ENCODE results near the gene GRM7.

The GRM7 gene

DNA sequence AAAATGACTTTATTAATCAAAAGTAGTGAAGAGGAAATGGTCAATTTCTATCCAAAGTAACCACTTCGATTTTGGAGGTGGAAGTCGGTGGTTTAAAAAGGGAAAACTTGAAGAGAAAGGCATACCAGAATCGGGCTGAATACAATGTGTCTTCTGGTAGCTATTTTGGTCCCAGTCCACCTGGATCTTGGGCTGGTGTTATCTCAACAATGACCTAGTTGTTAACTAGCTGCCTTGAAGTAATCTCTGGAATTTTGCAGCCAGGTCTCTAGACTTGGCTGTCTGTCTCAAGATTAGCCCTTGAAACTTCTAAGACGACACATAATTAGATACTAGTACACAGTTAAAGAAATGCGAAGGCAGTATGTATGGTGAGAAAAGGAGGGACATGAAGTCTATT is 409.8 kb downstream of the GRM7 start:
- TF ChIP-seq, protein P1, sequence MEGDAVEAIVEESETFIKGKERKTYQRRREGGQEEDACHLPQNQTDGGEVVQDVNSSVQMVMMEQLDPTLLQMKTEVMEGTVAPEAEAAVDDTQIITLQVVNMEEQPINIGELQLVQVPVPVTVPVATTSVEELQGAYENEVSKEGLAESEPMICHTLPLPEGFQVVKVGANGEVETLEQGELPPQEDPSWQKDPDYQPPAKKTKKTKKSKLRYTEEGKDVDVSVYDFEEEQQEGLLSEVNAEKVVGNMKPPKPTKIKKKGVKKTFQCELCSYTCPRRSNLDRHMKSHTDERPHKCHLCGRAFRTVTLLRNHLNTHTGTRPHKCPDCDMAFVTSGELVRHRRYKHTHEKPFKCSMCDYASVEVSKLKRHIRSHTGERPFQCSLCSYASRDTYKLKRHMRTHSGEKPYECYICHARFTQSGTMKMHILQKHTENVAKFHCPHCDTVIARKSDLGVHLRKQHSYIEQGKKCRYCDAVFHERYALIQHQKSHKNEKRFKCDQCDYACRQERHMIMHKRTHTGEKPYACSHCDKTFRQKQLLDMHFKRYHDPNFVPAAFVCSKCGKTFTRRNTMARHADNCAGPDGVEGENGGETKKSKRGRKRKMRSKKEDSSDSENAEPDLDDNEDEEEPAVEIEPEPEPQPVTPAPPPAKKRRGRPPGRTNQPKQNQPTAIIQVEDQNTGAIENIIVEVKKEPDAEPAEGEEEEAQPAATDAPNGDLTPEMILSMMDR (IDR thresholded peaks at IDR 0.05; ENCODE audit: control insufficient read depth, insufficient read depth, low read depth, low read length, missing control alignments): no peak
- H3K4me3 ChIP-seq (ENCODE audit: control insufficient read depth, low read depth, low read length): no peak overlapping the region
- no peak for DNase-seq (ENCODE audit: low read depth)

DNA sequence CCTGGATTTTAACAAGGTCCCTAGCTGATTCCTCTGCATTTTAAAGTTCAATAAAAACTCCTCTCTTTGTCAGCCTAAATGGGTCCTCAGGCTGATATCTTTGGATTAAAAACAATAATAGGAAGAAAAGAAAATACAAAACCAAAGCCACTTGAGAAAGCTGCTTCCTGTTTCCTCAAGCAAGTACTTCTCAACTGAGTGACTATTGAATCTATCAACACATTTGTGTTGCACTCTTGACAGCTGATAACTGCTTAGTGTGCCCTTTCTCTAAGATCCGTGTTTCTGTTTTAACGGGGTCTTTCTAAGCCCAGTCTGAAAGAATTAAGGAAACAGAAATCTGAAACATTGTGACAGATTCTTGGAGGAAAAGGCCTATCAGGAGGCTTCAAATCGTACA is 410.7 kb downstream of the GRM7 start:
- no peak for DNase-seq (ENCODE audit: low read depth)
- TF ChIP-seq, protein P1 (IDR thresholded peaks at IDR 0.05; ENCODE audit: control insufficient read depth, insufficient read depth, low read depth, low read length, missing control alignments): no peak
- H3K4me3 ChIP-seq (ENCODE audit: control insufficient read depth, low read depth, low read length): no peak overlapping the region

DNA sequence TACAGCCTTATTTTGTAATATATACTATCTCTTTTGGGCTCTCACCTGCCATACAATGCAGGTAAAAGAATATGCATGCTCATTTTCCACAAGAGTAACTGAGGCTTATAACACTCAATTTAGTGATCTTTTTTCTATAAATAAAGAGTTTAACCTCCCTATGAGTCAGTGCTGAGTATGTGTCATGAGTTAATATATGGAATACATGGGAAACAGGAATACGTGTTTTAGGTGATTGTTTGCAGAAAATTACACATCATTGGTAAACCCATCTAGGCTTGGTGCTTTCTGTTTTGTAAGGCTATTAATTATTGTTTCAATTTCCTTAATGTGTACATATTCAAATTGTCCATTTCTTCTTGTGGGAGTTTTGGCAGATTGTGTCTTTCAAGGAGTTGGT is 411.3 kb downstream of the GRM7 start:
- H3K4me3 ChIP-seq (ENCODE audit: control insufficient read depth, low read depth, low read length): no peak overlapping the region
- TF ChIP-seq, protein P1 (IDR thresholded peaks at IDR 0.05; ENCODE audit: control insufficient read depth, insufficient read depth, low read depth, low read length, missing control alignments): no peak
- no peak for DNase-seq (ENCODE audit: low read depth)

DNA sequence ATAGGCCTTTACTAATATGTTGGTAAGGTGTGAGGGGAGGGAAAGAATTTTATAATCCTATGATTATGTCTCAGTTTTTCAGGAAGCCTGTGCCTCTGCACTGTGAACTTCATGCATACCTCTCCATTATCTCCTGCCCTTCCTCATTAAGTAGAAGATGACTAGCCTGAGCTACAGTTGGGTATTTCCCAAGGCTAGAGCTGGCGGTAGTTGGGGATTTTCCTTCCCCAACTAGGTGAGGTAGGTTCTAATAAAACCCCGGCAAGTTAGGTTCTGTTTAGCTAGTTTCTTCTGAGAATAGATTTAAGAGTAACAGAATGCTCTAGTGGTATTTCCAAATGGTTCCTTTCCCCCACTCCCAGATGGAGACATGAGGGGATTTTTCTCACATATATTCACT is 414.5 kb downstream of the GRM7 start:
- TF ChIP-seq, protein P1 (IDR thresholded peaks at IDR 0.05; ENCODE audit: control insufficient read depth, insufficient read depth, low read depth, low read length, missing control alignments): no peak
- no peak for DNase-seq (ENCODE audit: low read depth)
- H3K4me3 ChIP-seq (ENCODE audit: control insufficient read depth, low read depth, low read length): no peak overlapping the region

DNA sequence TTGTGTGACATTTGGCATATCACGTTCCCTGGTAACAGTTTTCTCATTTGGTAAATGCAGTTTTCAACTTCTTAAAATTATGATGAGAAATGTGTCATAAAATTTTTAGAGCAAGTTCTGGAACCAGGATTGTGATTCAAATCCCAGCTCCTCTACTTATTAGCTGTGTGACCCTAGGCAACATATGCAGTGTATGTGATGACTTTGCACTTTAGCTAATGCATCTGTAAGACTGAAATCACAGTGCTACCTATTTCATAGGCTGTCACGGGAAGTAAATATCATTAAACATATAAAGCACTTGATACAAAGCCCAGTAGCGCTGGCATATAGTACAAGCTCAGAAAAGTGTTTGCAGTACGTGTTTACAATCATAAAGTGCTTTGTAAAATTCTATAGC is 419.4 kb downstream of the GRM7 start:
- no peak for DNase-seq (ENCODE audit: low read depth)
- H3K4me3 ChIP-seq (ENCODE audit: control insufficient read depth, low read depth, low read length): no peak overlapping the region
- TF ChIP-seq, protein P1 (IDR thresholded peaks at IDR 0.05; ENCODE audit: control insufficient read depth, insufficient read depth, low read depth, low read length, missing control alignments): no peak

DNA sequence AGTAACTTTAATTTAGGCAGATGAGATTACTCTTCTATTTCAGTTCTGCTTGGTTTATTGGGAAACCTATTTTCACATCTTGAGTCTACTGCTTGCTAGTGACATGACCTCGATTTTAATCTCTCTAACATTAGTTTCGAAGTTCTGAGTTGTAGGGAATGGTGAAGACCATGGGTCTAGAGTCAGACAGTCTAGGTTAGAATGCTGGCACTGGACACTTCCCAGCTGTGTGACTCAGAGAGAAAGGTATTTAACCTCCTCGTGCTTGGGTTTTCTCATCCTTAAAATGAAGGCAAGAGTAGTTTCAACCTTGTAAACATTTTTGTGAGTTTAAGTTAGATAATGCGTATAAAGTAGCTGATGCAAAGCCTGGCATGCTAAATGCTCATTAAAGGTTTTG is 422.1 kb downstream of the GRM7 start:
- DNase-seq (ENCODE audit: low read depth): no peak
- H3K4me3 ChIP-seq (ENCODE audit: control insufficient read depth, low read depth, low read length): no peak overlapping the region
- TF ChIP-seq, protein P1 (IDR thresholded peaks at IDR 0.05; ENCODE audit: control insufficient read depth, insufficient read depth, low read depth, low read length, missing control alignments): no peak

DNA sequence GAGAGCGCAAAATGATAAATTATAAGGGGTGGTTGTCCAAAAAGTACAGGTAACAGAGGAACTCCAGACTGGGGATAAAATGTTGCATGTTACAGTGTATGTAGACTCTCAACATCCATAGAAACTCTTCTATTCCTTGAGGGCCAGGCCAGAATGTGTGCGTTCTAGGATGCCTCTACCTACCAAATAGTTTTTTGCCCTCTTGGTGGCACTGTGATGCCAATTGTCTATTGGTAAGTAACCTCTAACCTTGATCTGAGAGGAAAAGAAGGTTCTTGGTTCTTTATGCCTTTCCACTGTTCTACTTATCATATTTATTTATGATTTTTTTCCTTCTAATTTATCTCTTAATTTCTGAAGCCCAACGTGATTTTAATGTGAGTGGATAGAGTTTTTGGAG is 424.6 kb downstream of the GRM7 start:
- TF ChIP-seq, protein P1 (IDR thresholded peaks at IDR 0.05; ENCODE audit: control insufficient read depth, insufficient read depth, low read depth, low read length, missing control alignments): no peak

More for the DNA sequence above, 424.6 kb downstream of the GRM7 start:
- H3K4me3 ChIP-seq (ENCODE audit: control insufficient read depth, low read depth, low read length): no peak overlapping the region
- no peak for DNase-seq (ENCODE audit: low read depth)
